Astrocyte of the cerebellum (primary cell): ENCODE data around the gene WASF3.

Experiments
- DNase-seq: peaks from one replicate; pipeline ENCODE4 v3.0.0-alpha.2; 2011; ENCODE audit warnings: low read depth
- H3K4me3 ChIP-seq: 2 replicates; pipeline ENCODE4 v1.5.1; 2011; ENCODE audit warnings: mild to moderate bottlenecking, low read depth, low read length, moderate library complexity
- CTCF ChIP-seq: IDR thresholded peaks from 2 replicates; pipeline ENCODE4 v1.5.1; 2012; ENCODE audit warnings: low read length, low read depth, moderate library complexity, mild to moderate bottlenecking; ENCODE audit errors: missing control alignments
- in situ Hi-C: cut with HindIII; loops from 2 replicates; pipeline ENCODE4 v1.10.0; 2017; ENCODE audit warnings: low sequenced_read_pairs

WASF3 gene

DNA sequence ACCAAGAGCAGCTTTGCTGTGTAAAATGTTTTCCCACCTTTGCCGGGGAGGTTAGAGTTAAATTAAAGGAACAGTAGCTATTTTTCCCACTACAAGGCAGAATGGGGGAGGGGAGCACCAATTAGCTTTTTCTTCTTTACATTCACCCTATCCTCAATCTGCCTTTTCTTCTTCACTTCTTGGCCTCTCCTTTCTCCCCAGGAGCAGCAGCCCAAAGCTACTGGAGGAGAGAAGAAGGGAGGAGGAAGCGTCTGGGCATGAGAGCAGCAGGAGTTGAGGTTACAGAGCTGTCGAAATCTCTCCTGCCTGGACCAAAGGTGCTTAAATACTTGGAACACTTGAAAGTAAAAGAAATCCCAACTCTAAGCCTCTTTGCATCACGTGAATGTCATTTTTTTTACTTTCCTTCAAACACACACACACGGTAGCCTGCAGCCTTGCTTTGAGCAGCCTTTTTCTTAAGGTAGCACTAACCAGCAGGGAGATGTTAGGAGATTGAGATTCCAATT is 39.0 kb upstream of the WASF3 start:
- in situ Hi-C loops: no loop called here
- no peak for TF ChIP-seq CTCF
- no peak overlapping the region for H3K4me3 ChIP-seq
- DNase-seq: no peak

DNA sequence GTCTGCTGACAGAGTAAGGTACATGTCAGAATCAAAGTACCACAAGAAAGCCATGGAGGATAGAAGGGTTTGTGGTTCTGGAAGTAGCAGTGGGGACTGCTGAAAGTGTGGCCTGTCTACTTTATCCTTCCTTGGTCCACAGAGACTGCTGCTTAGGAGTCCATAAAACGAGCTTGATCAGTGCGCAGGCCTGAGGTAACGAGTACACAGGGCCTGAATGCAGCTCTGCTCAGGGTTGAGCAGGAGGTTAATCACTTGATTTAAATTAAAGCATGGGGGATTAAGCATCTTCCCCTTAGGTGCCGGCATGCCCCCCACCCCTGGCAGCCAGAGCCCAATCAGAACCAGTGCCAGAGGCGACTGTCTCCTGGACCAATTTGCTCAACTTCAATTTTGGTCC is 34.9 kb upstream of the WASF3 start:
- no peak overlapping the region for H3K4me3 ChIP-seq
- no peak for DNase-seq
- in situ Hi-C loops: no loop called here
- no peak for TF ChIP-seq CTCF

DNA sequence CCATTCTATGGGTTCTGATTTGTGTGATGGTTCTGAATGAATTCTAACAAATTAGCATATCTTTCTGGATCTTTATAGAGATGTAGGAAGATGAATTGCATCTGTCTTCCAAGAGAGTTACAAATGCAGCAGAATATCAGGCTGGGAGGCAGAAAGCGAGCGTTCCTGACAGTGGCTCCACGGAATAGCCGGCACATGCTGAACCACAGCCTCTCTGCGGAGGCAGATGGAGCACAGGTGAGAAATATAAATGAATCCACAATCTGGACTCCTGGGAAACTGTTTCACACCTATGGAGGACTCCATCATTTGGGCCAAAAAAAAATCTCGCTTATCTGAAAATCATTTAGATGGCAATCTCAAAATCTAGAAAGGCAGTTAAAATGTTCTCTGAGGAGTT is 34.5 kb upstream of the WASF3 start:
- H3K4me3 ChIP-seq: no peak overlapping the region
- no peak for DNase-seq
- TF ChIP-seq CTCF: no peak
- in situ Hi-C loops: no loop called here

DNA sequence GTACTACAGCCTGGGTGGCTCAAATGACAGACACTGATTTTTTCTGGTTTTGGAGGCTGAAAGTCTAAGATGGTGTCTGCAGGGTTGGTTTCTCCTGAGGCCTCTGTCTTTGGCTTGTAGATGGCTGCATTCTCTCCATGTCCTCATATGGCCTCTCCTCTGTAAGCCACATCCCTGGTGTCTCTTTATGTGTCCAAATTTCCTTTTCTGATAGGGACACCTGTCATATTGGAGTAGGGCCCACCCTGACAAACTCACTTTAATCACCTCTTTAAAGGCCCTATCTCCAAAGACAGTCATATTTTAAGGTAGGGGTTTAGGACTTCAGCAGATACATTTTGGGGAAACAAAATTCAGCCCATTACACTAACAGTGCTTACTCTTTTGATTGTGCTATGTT is 32.0 kb upstream of the WASF3 start:
- DNase-seq: no peak
- H3K4me3 ChIP-seq: no peak overlapping the region
- no peak for TF ChIP-seq CTCF
- in situ Hi-C loops: no loop called here

GRCh38 chr13:26526702-26527216 is 30.7 kb upstream of the WASF3 start:
- H3K4me3 ChIP-seq: no peak overlapping the region
- no peak for TF ChIP-seq CTCF
- DNase-seq: no peak
- in situ Hi-C loops: no loop called here

GRCh38 chr13:26528527-26528926 is 29.0 kb upstream of the WASF3 start:
- H3K4me3 ChIP-seq: no peak overlapping the region
- DNase-seq: no peak
- TF ChIP-seq CTCF: no peak
- in situ Hi-C loops: no loop called here

DNA sequence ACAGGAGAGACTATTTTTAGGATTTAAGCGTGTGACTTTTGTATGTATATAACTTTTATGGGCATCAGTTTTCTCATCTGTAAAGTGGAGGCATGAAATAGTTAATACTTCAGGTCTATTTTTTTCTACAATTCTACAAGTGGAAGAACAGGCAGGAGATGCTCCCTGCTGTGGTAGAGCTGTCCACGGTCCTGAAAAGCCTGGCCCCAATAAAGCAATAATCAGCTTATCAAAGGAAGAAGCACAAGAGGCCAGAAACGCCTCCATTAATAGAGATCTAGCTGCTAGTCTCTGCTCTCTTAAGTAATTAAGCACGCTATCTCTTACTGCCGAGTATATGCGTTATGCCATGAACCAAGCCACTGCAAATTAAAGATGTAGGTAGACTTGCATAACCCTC is 28.0 kb upstream of the WASF3 start:
- DNase-seq: peak; percentile 42
- TF ChIP-seq CTCF: no peak
- no peak overlapping the region for H3K4me3 ChIP-seq
- in situ Hi-C loops: no loop called here
